ENCODE data around the gene FNBP1. TPM values are rescaled to one million over a fixed set of nuclear protein-coding genes. Genes with fewer than 3 reads are reported as not detected.

The FNBP1 gene
- total and polyA plus RNA-seq, 2 donors (not counting 1 experiment from before 2014, with no cell fraction given), result 42.9 to 318 TPM

DNA sequence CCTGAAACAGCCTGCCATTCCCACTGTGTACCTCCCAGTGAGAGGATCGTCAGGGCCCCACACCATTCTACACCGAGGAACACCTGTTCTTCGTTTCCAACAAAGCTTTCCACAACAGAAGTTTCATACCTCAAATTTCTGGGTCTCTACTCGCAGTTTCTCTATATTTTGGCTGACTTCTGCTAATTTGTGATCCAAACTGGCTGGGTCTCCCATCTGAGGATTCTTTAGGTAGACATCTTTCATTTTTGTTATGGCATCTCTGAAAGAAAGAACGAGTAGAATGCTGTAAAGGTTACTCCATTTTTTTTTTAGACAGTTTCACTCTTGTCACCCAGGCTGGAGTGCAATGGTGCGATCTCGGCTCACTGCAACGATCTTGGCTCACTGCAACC, 140.3 kb downstream of the FNBP1 start:
- ChIA-PET POLR2A (interaction anchor here (1.0 kb wide), 1 partner anchor 9 kb away, joined by 3 read pairs; no protein-coding TSS in a partner anchor), CTCF (interaction anchor here (0.9 to 2.2 kb wide), 3 partner anchors 14 to 115 kb away, joined by 3 to 9 read pairs (median 6); no protein-coding TSS in a partner anchor)
- H2AFZ ChIP-seq (ENCODE audit: insufficient read depth, low read depth, low read length, poor library complexity, severe bottlenecking), result no peak overlapping the region
- Mint-ChIP-seq H3K27me3 (no peaks in the 10 kb centered on the region), H3K4me1 (peaks cover 37% of the 10 kb centered on the region), H3K27ac (no peak overlapping the region), H3K9me3 (ENCODE audit: insufficient read depth) (no peaks in the 10 kb centered on the region), H3K4me3 (no peak overlapping the region)
- no peak overlapping the region for H3K9ac ChIP-seq (ENCODE audit: low read length)
- no peak overlapping the region for H3K4me3 ChIP-seq (ENCODE audit: control extremely low read depth in 1 of 5, extremely low read depth in 1 of 5, insufficient read depth in 1 of 5, low read depth in 2 of 5, low read length in 4 of 5)
- peaks cover 19% of the 10 kb centered on the region for H3K79me2 ChIP-seq (ENCODE audit: control insufficient read depth, insufficient read depth, low read length)
- no peak for DNase-seq
- no peaks in the 10 kb centered on the region for H4K20me1 ChIP-seq (ENCODE audit: control insufficient read depth, insufficient read depth, low read length, poor library complexity, severe bottlenecking)
- WGBS (ENCODE audit: insufficient coverage), result 91% methylated on average over 6 of the region's 8 CpGs
- intact Hi-C loops (cut with micrococcal nuclease), result no loop called here
- no peak for TF ChIP-seq CTCF (IDR thresholded peaks at IDR 0.05)
- H3K36me3 ChIP-seq (replicated peaks in 1 of 2; ENCODE audit: control extremely low read depth in 1 of 2, control insufficient read depth in 1 of 2, extremely low read depth in 1 of 2, insufficient read depth in 2 of 2, low read length in 1 of 2), result peaks cover 2 to 73% of the 10 kb centered on the region in 2 experiments
- no peaks in the 10 kb centered on the region for H3K27me3 ChIP-seq (replicated peaks in 1 of 4; ENCODE audit: control extremely low read depth in 1 of 4, control insufficient read depth in 3 of 4, insufficient read depth in 4 of 4, low read length in 3 of 4)
- peaks cover 15 to 27% of the 10 kb centered on the region in 2 donors for H3K4me1 ChIP-seq (ENCODE audit: control insufficient read depth in 2 of 2, insufficient read depth in 2 of 2, low read length in 2 of 2)
- no peaks in the 10 kb centered on the region for H3K9me3 ChIP-seq (ENCODE audit: control extremely low read depth in 1 of 3, control insufficient read depth in 2 of 3, insufficient read depth in 1 of 3, low read length in 2 of 3)
- peak overlapping the region in 1 of 2 donors; percentile 57 for H3K27ac ChIP-seq (ENCODE audit: low read length in 2 of 2)
- no peak for ATAC-seq (ENCODE audit: low read depth)
- no peak overlapping the region for H3K4me2 ChIP-seq (replicated peaks; ENCODE audit: low read depth, low read length, poor library complexity, severe bottlenecking)

GRCh38 chr9:129901993-129902739, 140.8 kb downstream of the FNBP1 start:
- H3K27me3 Mint-ChIP-seq, result no peaks in the 10 kb centered on the region
- ChIA-PET POLR2A (interaction anchor here (1.0 kb wide), 1 partner anchor 9 kb away, joined by 3 read pairs; no protein-coding TSS in a partner anchor), CTCF (interaction anchor here (0.9 to 2.2 kb wide), 5 partner anchors 12 to 115 kb away, joined by 3 to 9 read pairs (median 3); no protein-coding TSS in a partner anchor)
- H2AFZ ChIP-seq (ENCODE audit: insufficient read depth, low read depth, low read length, poor library complexity, severe bottlenecking), result no peak overlapping the region
- peaks cover 37% of the 10 kb centered on the region for H3K4me1 Mint-ChIP-seq
- H3K79me2 ChIP-seq (ENCODE audit: control insufficient read depth, insufficient read depth, low read length), result peaks cover 19% of the 10 kb centered on the region
- WGBS (ENCODE audit: insufficient coverage), result no CpG with 5 or more reads among the region's 9 CpGs
- ATAC-seq (ENCODE audit: low read depth) (no peak), DNase-seq (no peak)
- H3K27ac Mint-ChIP-seq, result peak overlapping the region; percentile 84
- H3K9me3 ChIP-seq (ENCODE audit: control extremely low read depth in 1 of 3, control insufficient read depth in 2 of 3, insufficient read depth in 1 of 3, low read length in 2 of 3), result no peaks in the 10 kb centered on the region
- no peak for TF ChIP-seq EZH2 (IDR thresholded peaks at IDR 0.05; ENCODE audit: borderline replicate concordance, insufficient read depth, low read depth, low read length, poor library complexity, severe bottlenecking)
- no peak for TF ChIP-seq CTCF (IDR thresholded peaks at IDR 0.05)
- no peak overlapping the region for H3K9ac ChIP-seq (ENCODE audit: low read length)
- no peaks in the 10 kb centered on the region for H4K20me1 ChIP-seq (ENCODE audit: control insufficient read depth, insufficient read depth, low read length, poor library complexity, severe bottlenecking)
- no peaks in the 10 kb centered on the region for H3K27me3 ChIP-seq (replicated peaks in 1 of 4; ENCODE audit: control extremely low read depth in 1 of 4, control insufficient read depth in 3 of 4, insufficient read depth in 4 of 4, low read length in 3 of 4)
- H3K4me2 ChIP-seq (replicated peaks; ENCODE audit: low read depth, low read length, poor library complexity, severe bottlenecking), result no peak overlapping the region
- no peaks in the 10 kb centered on the region for H3K9me3 Mint-ChIP-seq (ENCODE audit: insufficient read depth)
- no peak overlapping the region for H3K4me3 ChIP-seq (ENCODE audit: control extremely low read depth in 1 of 5, extremely low read depth in 1 of 5, insufficient read depth in 1 of 5, low read depth in 2 of 5, low read length in 4 of 5)
- intact Hi-C loops (cut with micrococcal nuclease), result no loop called here
- H3K27ac ChIP-seq (ENCODE audit: low read length in 2 of 2), result peak overlapping the region in 1 of 2 donors; percentile 57
- peaks cover 15 to 27% of the 10 kb centered on the region in 2 donors for H3K4me1 ChIP-seq (ENCODE audit: control insufficient read depth in 2 of 2, insufficient read depth in 2 of 2, low read length in 2 of 2)
- peaks cover 2 to 74% of the 10 kb centered on the region in 2 experiments for H3K36me3 ChIP-seq (replicated peaks in 1 of 2; ENCODE audit: control extremely low read depth in 1 of 2, control insufficient read depth in 1 of 2, extremely low read depth in 1 of 2, insufficient read depth in 2 of 2, low read length in 1 of 2)
- peak overlapping the region; percentile 41 for H3K4me3 Mint-ChIP-seq

Data from B cell (primary cell).